C4-2B (cell line): ENCODE data around the gene NEMF.

ENCODE experiments used
- CTCF ChIP-seq: fragments of 450-650 bp; conservative IDR thresholded peaks from 2 replicates; pipeline ENCODE4 v1.5.1; 2017; ENCODE audit warnings: mild to moderate bottlenecking
- ZFX ChIP-seq: fragments of 450-650 bp; IDR thresholded peaks from 2 replicates; pipeline ENCODE4 v1.6.1; 2017

GRCh38 chr14:49886523-49886922 is 33.9 kb upstream of the NEMF start:
- TF ChIP-seq CTCF (no peak), ZFX (no peak)
